Heart right ventricle (tissue), 16 donors: ENCODE results near the gene DELE1. TPM values are rescaled to one million over a fixed set of nuclear protein-coding genes. Genes with fewer than 3 reads are reported as not detected.

Source experiments
- ATAC-seq, 8 donors: fragments of 200-7000 bp; cut with Tn5 transposase; one replicate each; pipeline ENCODE4 v1.9.1; 2020; ENCODE audit warnings: mild to moderate bottlenecking in 8 of 8, moderate library complexity in 8 of 8, moderate number of reproducible peaks in 1 of 8
- DNase-seq, 2 donors: peaks; one replicate each; pipeline ENCODE4 v3.0.0-alpha.2; 2020
- H3K27ac ChIP-seq, 10 donors: fragments of 200-600 bp; sonication (generic) in 2 of 10; one replicate each; pipeline versions ENCODE4 v1.5.0 to v1.8.0; 2020 to 2022; ENCODE audit warnings: mild to moderate bottlenecking in 3 of 10
- H3K27me3 ChIP-seq, 7 donors: fragments of 200-600 bp; one replicate each; pipeline ENCODE4 v1.8.0; 2021 to 2022; ENCODE audit warnings: mild to moderate bottlenecking in 2 of 7
- H3K36me3 ChIP-seq, 9 donors: fragments of 200-600 bp; sonication (generic) in 1 of 9; one replicate each; pipeline versions ENCODE4 v1.5.0 to v1.8.0; 2020 to 2022; ENCODE audit warnings: mild to moderate bottlenecking in 2 of 9
- H3K4me1 ChIP-seq, 9 donors: fragments of 200-600 bp; sonication (generic) in 1 of 9; one replicate each; pipeline versions ENCODE4 v1.5.0 to v1.8.0; 2020 to 2022; ENCODE audit warnings: mild to moderate bottlenecking in 4 of 9
- H3K4me3 ChIP-seq, 10 donors: fragments of 200-600 bp; sonication (generic) in 2 of 10; one replicate each; pipeline versions ENCODE4 v1.5.0 to v1.8.0; 2020 to 2022; ENCODE audit warnings: mild to moderate bottlenecking in 7 of 10, moderate library complexity in 2 of 10
- H3K9me3 ChIP-seq, 11 donors: fragments of 200-600 bp in 10 of 11; sonication (generic) in 2 of 11; one replicate each; pipeline versions ENCODE4 v1.5.0 to v1.8.0; 2013 to 2022; ENCODE audit warnings: mild to moderate bottlenecking in 2 of 11, control low read depth in 1 of 11, moderate library complexity in 1 of 11
- CTCF ChIP-seq, 9 donors: fragments of 200-600 bp; sonication (generic) in 2 of 9; IDR thresholded peaks; one replicate each; pipeline versions ENCODE4 v1.5.0 to v1.8.0; 2021 to 2022; ENCODE audit warnings: antibody characterized with exemption in 9 of 9, mild to moderate bottlenecking in 5 of 9, moderate library complexity in 1 of 9
- WGBS, 2 donors: extraction: QIAGEN DNeasy Blood & Tissue Kit; methylation state at CpG; one replicate each; pipeline ENCODE4 v1.1.7; 2013; ENCODE audit warnings: inconsistent platforms in 1 of 2; 5-methylcytosine and 5-hydroxymethylcytosine counted together
- intact Hi-C, 10 donors: fragments of 100-400 bp; cut with DNase I; formaldehyde crosslinking; loops; one replicate each; pipeline versions ENCODE4 v1.11.1 to v1.14.2; 2022
- polyA plus RNA-seq, 2 donors: library from polyadenylated mRNA; stranded (reverse); fragments of 200-250 nt; gene quantifications; one replicate each; pipeline ENCODE4 v1.2.3, GENCODE V29; 2013
- total RNA-seq, 10 donors: library from RNA; stranded (reverse); fragmentation: NEBNext Ultra II Directional in 3 of 10; extraction: Animal tissue kit (Norgen Biotek cat#: 25700) in 3 of 10; gene quantifications; one replicate each; pipeline versions ENCODE4 v1.2.1 to v1.2.4, GENCODE V29; 2021 to 2023
- donor health status: Arrhythmogenic right ventricular cardiomyopathy.
- donor health status: ischemic (EF 13 %, LVEDD 7.1; RV severe dilation, severe dysfunction).
- donor health status: healthy with polysubstance abuse.
- donor health status: DM: no; HTN: yes; CAD: no.
- donor health status: DM: no; HTN: no; CAD: no.
- donor health status: ischemic (EF 25% LVEDD 6.9; RV normal size, moderate dysfunction).
- donor health status: ischemic (EF 25% LVEDD 5.7; RV mildly dilated, moderate dysfunction).
- donor health status: healthy.
- donor health status: DM: yes; HTN: yes; CAD: no.
- donor health status: Ischemic cardiomyopathy.
- donor health status: ischemic (EF 35%, LVEDD 5.7; RV mildly dilated, moderate dysfunction).
- donor health status: nonischemic (EF 11% LVEDD 7.7; RV severe dilation, severe dysfunction).
- donor health status: DM: yes; HTN: yes; CAD: no.
- donor health status: PGD.
- donor health status: ischemic (EF 29% LVEDD 5.4; RV normal size, mild dysfunction).
- donor health status: nonischemic (EF 23%, LVEDD 6.1; RV moderate dilation, normal function).

DELE1 gene
- total and polyA plus RNA-seq, 12 donors = 50.1 to 192 (median 113) TPM

GRCh38 chr5:141928051-141928450 lies 4.4 kb downstream of the DELE1 start:
- Histone ChIP-seq H3K9me3 (no peaks in the 10 kb centered on the region), H3K36me3 (peaks cover 0 to 86% (median 65%) of the 10 kb centered on the region in 9 donors), H3K4me1 (peaks cover 2 to 68% (median 47%) of the 10 kb centered on the region in 9 donors), H3K4me3 (peak overlapping the region in 1 of 10 donors; percentile 5), H3K27ac (peak overlapping the region in 8 of 10 donors; percentile 27 to 78 (median 64)), H3K27me3 (no peaks in the 10 kb centered on the region)
- intact Hi-C loops = no loop called here
- peak in 3 of 8 donors; percentile 1 to 17 (median 2) for ATAC-seq
- WGBS, 2 donors = 64 to 76% methylated on average over 8 of the region's 8 CpGs
- no peak for DNase-seq
- no peak for TF ChIP-seq CTCF (IDR thresholded peaks at IDR 0.05)

- intact Hi-C loops = no loop called here
- peak in 2 of 9 donors; percentile 19 to 25 for TF ChIP-seq CTCF (IDR thresholded peaks at IDR 0.05)
- peak in 5 of 8 donors; percentile 31 to 58 (median 55) for ATAC-seq
- Histone ChIP-seq H3K27me3 (no peaks in the 10 kb centered on the region), H3K27ac (peak overlapping the region in 6 of 10 donors; percentile 49 to 78 (median 66)), H3K4me1 (peaks cover 0 to 70% (median 45%) of the 10 kb centered on the region in 9 donors), H3K36me3 (peaks cover 0 to 100% (median 72%) of the 10 kb centered on the region in 9 donors), H3K9me3 (no peaks in the 10 kb centered on the region), H3K4me3 (no peak overlapping the region)
- WGBS, 2 donors = 87 to 88% methylated on average over 19 of the region's 19 CpGs
- DNase-seq = no peak
These were observed 5.9 kb downstream of the DELE1 start for GRCh38 chr5:141929398-141930058.

GRCh38 chr5:141931694-141932093 lies 8.0 kb downstream of the DELE1 start:
- DNase-seq = no peak
- Histone ChIP-seq H3K27me3 (no peaks in the 10 kb centered on the region), H3K4me3 (no peak overlapping the region), H3K9me3 (no peaks in the 10 kb centered on the region), H3K4me1 (peaks cover 0 to 62% (median 34%) of the 10 kb centered on the region in 9 donors), H3K27ac (no peak overlapping the region), H3K36me3 (peaks cover 0 to 100% (median 61%) of the 10 kb centered on the region in 9 donors)
- intact Hi-C loops = no loop called here
- 94% methylated on average over 5 of the region's 5 CpGs for WGBS, 2 donors
- TF ChIP-seq CTCF (IDR thresholded peaks at IDR 0.05) = no peak
- ATAC-seq = no peak

GRCh38 chr5:141933151-141933550 lies 9.5 kb downstream of the DELE1 start:
- ATAC-seq (no peak), DNase-seq (no peak)
- Histone ChIP-seq H3K9me3 (no peaks in the 10 kb centered on the region), H3K27me3 (no peaks in the 10 kb centered on the region), H3K4me3 (no peak overlapping the region), H3K27ac (peak overlapping the region in 1 of 10 donors; percentile 15), H3K36me3 (peaks cover 0 to 100% (median 71%) of the 10 kb centered on the region in 9 donors), H3K4me1 (peaks cover 0 to 48% (median 21%) of the 10 kb centered on the region in 9 donors)
- intact Hi-C loops = no loop called here
- 91 to 97% methylated on average over 7 of the region's 7 CpGs for WGBS, 2 donors
- no peak for TF ChIP-seq CTCF (IDR thresholded peaks at IDR 0.05)
